ENCODE results near the gene SLC22A23. TPM values are rescaled to one million over a fixed set of nuclear protein-coding genes. Genes with fewer than 3 reads are reported as not detected.

Gene SLC22A23
- total RNA-seq, 1 donor from 2014 or later = 0.05 TPM

GRCh38 chr6:3398165-3398562 lies 58.7 kb downstream of the SLC22A23 start:
- H3K4me1 Mint-ChIP-seq (ENCODE audit: low read depth) = no peaks in the 10 kb centered on the region
- H3K4me3 Mint-ChIP-seq = no peak overlapping the region
- H3K9me3 Mint-ChIP-seq = no peaks in the 10 kb centered on the region
- H3K27ac Mint-ChIP-seq = no peak overlapping the region
- peaks cover 2% of the 10 kb centered on the region for H3K27me3 Mint-ChIP-seq (ENCODE audit: insufficient read depth)
- H3K36me3 Mint-ChIP-seq (ENCODE audit: low read depth) = no peaks in the 10 kb centered on the region
- intact Hi-C loops (cut with micrococcal nuclease) = no loop called here
- no peak for DNase-seq (ENCODE audit: low spot score)

DNA sequence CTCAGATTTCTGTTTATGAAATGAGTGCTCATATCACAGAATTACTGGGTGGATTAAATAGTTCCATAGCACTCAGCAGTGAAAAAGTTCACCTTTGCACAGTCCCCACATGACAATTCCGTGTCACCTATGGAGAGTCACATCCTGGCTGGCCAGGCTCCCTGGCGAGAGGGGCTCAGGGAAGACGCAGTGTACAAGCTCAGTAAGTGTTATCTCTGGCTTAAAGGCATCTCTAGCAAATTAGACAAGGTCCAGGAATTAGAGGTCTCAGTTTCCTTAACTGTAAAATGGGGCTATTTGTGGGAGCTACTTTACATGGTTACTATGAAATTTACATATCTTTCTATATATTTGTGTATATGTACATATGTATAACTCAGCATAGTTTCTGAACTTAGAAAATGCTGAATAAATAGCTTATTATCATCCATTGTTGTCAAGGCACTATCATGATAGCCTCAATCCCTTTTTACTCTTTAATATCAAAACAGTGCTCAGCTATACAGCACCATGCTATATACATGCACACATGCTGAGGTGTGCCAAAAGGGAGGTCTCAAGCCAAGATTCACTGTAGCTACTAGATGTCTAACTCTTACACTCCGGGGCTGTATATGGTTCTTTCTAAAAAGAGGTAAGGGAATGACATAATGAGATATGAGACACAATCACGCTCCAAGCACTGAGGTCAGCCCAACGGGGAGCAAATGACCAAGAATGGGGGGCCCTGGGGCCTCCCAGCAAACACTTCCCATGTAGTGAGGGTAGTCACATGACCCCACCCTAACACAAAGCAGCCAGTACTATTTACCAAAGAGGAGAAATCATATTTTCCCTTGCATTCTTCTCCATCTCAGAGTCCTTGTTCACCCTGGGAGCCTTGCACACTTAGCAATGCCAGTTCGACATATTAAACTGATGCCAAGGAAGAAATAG lies 59.4 kb downstream of the SLC22A23 start:
- no peak overlapping the region for H3K27ac Mint-ChIP-seq
- peaks cover 2% of the 10 kb centered on the region for H3K27me3 Mint-ChIP-seq (ENCODE audit: insufficient read depth)
- H3K9me3 Mint-ChIP-seq = no peaks in the 10 kb centered on the region
- no peaks in the 10 kb centered on the region for H3K4me1 Mint-ChIP-seq (ENCODE audit: low read depth)
- intact Hi-C loops (cut with micrococcal nuclease) = no loop called here
- no peaks in the 10 kb centered on the region for H3K36me3 Mint-ChIP-seq (ENCODE audit: low read depth)
- no peak for DNase-seq (ENCODE audit: low spot score)
- no peak overlapping the region for H3K4me3 Mint-ChIP-seq

GRCh38 chr6:3396503-3397180 lies 60.2 kb downstream of the SLC22A23 start:
- intact Hi-C loops (cut with micrococcal nuclease) = no loop called here
- Mint-ChIP-seq H3K36me3 (ENCODE audit: low read depth) (no peaks in the 10 kb centered on the region), H3K27me3 (ENCODE audit: insufficient read depth) (no peaks in the 10 kb centered on the region), H3K4me1 (ENCODE audit: low read depth) (no peaks in the 10 kb centered on the region), H3K27ac (no peak overlapping the region), H3K9me3 (no peaks in the 10 kb centered on the region), H3K4me3 (no peak overlapping the region)
- DNase-seq (ENCODE audit: low spot score) = no peak

GRCh38 chr6:3394671-3395070 lies 62.2 kb downstream of the SLC22A23 start:
- no peaks in the 10 kb centered on the region for H3K27me3 Mint-ChIP-seq (ENCODE audit: insufficient read depth)
- H3K27ac Mint-ChIP-seq = no peak overlapping the region
- H3K4me1 Mint-ChIP-seq (ENCODE audit: low read depth) = no peaks in the 10 kb centered on the region
- intact Hi-C loops (cut with micrococcal nuclease) = no loop called here
- no peaks in the 10 kb centered on the region for H3K9me3 Mint-ChIP-seq
- no peak for DNase-seq (ENCODE audit: low spot score)
- H3K36me3 Mint-ChIP-seq (ENCODE audit: low read depth) = no peaks in the 10 kb centered on the region
- no peak overlapping the region for H3K4me3 Mint-ChIP-seq

DNA sequence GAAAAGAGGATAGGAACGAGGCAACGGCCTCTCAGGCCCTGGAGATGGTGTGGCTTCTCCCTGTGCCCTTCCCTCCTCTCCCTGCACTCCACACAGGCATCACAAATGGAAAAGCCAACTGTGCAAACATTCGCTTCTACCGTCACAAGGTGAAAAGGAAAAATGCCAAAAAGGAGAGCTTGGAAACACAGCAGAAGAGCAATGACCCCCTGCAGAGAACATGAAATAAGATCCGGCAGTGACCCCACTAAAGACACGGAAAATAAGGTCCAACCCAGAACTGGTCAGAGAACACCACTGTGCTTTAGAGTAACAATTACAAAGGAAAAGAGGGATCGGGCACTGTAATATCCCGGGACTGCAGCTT lies 63.0 kb downstream of the SLC22A23 start:
- Mint-ChIP-seq H3K4me3 (no peak overlapping the region), H3K9me3 (no peaks in the 10 kb centered on the region), H3K36me3 (ENCODE audit: low read depth) (no peaks in the 10 kb centered on the region), H3K27me3 (ENCODE audit: insufficient read depth) (no peaks in the 10 kb centered on the region), H3K4me1 (ENCODE audit: low read depth) (no peaks in the 10 kb centered on the region), H3K27ac (no peak overlapping the region)
- intact Hi-C loops (cut with micrococcal nuclease) = no loop called here
- no peak for DNase-seq (ENCODE audit: low spot score)

DNA sequence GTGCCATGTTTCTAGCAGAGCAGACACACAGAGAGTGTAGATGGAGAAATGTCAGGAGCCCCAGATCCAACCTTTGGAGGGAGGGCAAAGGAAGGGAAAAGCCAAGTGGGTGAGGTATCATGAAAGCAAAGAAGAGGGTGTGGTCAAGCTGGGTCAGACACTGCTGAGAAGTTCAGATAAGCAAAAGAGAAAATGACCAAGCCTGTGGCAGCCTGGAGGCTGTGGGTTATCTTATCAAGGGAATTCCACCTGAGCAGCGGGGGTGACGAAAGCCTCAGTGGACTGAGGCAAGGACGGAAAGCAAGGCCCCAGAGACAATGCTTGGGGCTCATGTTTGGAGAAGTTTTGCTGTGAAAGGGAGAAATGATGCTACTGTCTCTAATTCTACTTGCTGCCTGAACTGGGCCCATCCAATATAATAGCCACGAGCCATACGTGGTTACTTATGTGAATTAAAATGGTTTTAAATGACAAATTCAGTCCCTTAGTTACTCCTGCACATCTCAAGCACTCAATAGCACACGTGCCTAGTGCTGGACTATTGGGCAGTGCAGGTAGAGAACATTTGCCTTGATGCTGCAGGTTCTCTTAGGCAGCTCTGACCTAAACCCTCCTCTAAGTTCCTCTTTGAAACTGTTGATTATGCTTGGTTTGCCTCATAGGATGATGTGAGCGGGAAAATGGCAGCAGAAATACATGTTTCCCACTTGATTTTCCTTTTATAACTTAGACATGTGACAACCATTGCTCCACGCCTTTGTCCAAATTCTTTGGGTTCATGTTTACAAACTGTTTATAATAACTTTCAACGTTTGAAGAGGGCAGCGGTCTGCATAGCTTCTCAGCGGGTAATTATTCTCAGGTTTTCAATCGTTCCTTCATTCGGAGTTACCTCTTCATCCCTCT lies 63.7 kb downstream of the SLC22A23 start:
- DNase-seq (ENCODE audit: low spot score) = no peak
- Mint-ChIP-seq H3K4me1 (ENCODE audit: low read depth) (no peaks in the 10 kb centered on the region), H3K36me3 (ENCODE audit: low read depth) (no peaks in the 10 kb centered on the region), H3K4me3 (no peak overlapping the region), H3K27ac (no peak overlapping the region), H3K27me3 (ENCODE audit: insufficient read depth) (no peaks in the 10 kb centered on the region), H3K9me3 (no peaks in the 10 kb centered on the region)
- intact Hi-C loops (cut with micrococcal nuclease) = no loop called here

GRCh38 chr6:3391902-3392458 lies 64.9 kb downstream of the SLC22A23 start:
- no peak for DNase-seq (ENCODE audit: low spot score)
- Mint-ChIP-seq H3K9me3 (no peaks in the 10 kb centered on the region), H3K4me3 (no peak overlapping the region), H3K36me3 (ENCODE audit: low read depth) (no peaks in the 10 kb centered on the region), H3K27ac (no peak overlapping the region), H3K4me1 (ENCODE audit: low read depth) (no peaks in the 10 kb centered on the region), H3K27me3 (ENCODE audit: insufficient read depth) (no peaks in the 10 kb centered on the region)
- intact Hi-C loops (cut with micrococcal nuclease) = no loop called here

DNA sequence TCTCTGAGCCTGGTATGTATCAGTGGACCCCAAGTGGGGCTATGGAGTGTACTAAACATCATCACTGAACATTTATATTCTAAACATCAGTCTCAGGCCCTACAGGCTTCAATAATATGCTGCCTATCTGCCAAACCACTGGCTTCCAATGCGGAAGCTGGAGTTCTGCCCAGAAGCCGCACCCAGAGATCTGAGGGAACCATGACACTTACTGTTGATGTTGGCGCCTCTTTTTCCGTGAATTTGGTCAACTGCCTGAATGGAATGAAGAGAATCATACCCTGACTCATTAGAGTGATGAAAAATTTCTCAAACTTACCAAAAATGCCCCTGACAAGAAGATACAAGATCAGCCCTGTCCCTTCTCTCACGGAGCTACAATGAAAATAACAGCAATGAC lies 66.2 kb downstream of the SLC22A23 start:
- no peak for DNase-seq (ENCODE audit: low spot score)
- Mint-ChIP-seq H3K4me1 (ENCODE audit: low read depth) (no peaks in the 10 kb centered on the region), H3K27ac (no peak overlapping the region), H3K36me3 (ENCODE audit: low read depth) (no peaks in the 10 kb centered on the region), H3K4me3 (no peak overlapping the region), H3K27me3 (ENCODE audit: insufficient read depth) (peaks cover 2% of the 10 kb centered on the region), H3K9me3 (no peaks in the 10 kb centered on the region)
- intact Hi-C loops (cut with micrococcal nuclease) = no loop called here

DNA sequence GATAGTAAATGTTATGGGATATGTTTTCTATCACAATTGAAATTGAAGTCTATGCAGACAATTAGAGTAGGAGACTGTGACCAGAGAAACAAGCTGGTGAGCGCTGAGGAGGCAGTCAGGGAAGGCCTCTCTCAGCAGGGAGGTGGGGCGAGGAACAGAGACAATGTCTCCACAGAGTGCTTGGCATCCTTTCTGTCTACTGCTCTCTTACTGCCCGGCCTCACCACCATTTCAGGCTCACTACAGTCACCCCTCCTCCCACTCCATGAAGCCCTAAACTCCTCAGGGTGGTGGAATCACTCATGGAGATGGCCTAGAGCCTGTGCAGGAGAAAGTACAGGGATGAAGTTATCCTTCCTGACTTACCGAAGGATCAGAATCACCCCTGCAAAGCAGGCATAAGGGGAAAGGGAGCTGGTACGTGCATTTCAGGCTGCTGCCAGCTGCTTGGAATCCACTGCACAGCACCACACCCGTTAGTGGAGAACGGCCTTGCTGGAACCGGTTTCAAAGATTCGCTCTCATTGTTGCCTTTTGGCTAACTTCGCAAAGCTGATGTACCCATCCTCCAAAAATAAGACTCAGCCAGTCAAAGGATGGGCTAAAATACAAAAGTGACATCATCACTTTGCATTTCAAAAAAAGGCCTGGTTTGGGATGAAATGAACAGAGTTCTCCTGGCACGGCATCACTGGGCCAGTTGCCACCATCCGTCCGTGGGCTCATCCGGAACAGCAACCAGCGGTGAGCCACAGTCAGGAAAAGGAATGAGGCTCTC lies 67.3 kb downstream of the SLC22A23 start:
- no peak for DNase-seq (ENCODE audit: low spot score)
- Mint-ChIP-seq H3K36me3 (ENCODE audit: low read depth) (no peaks in the 10 kb centered on the region), H3K4me3 (no peak overlapping the region), H3K9me3 (no peaks in the 10 kb centered on the region), H3K4me1 (ENCODE audit: low read depth) (no peaks in the 10 kb centered on the region), H3K27ac (no peak overlapping the region), H3K27me3 (ENCODE audit: insufficient read depth) (peaks cover 2% of the 10 kb centered on the region)
- intact Hi-C loops (cut with micrococcal nuclease) = no loop called here

- DNase-seq (ENCODE audit: low spot score) = no peak
- no peak overlapping the region for H3K4me3 Mint-ChIP-seq
- H3K4me1 Mint-ChIP-seq (ENCODE audit: low read depth) = no peaks in the 10 kb centered on the region
- H3K9me3 Mint-ChIP-seq = no peaks in the 10 kb centered on the region
- H3K27ac Mint-ChIP-seq = no peak overlapping the region
- peaks cover 2% of the 10 kb centered on the region for H3K27me3 Mint-ChIP-seq (ENCODE audit: insufficient read depth)
- intact Hi-C loops (cut with micrococcal nuclease) = no loop called here
- no peaks in the 10 kb centered on the region for H3K36me3 Mint-ChIP-seq (ENCODE audit: low read depth)
Measured at GRCh38 chr6:3388786-3389185, 68.1 kb downstream of the SLC22A23 start.

GRCh38 chr6:3386374-3386857 lies 70.4 kb downstream of the SLC22A23 start:
- DNase-seq (ENCODE audit: low spot score) = no peak
- Mint-ChIP-seq H3K27me3 (ENCODE audit: insufficient read depth) (peaks cover 6% of the 10 kb centered on the region), H3K4me3 (no peak overlapping the region), H3K9me3 (no peaks in the 10 kb centered on the region), H3K27ac (no peak overlapping the region), H3K4me1 (ENCODE audit: low read depth) (no peaks in the 10 kb centered on the region), H3K36me3 (ENCODE audit: low read depth) (no peaks in the 10 kb centered on the region)
- intact Hi-C loops (cut with micrococcal nuclease) = no loop called here

DNA sequence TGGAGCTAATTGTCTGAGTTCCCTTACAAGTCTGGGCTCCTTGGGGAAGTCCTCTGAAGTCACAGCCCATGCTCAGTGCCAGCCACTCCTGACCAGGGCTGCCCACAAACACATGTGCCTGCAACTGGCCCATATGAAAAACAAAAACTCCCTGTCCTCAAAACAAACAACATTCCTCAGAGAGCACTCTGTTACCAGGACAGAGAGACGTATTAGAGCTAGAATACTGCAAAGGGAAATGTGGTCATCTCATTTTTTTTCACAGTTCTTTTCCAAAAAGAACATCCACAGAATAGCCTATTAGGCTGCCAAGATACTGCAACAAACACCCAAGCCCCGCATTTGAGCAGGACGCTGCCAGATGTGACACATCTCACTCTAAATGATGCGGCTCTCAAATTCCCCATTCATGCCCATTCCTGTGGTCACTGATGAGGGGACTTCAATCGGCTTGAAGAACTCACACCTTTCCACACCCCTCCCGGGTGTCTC lies 71.1 kb downstream of the SLC22A23 start:
- intact Hi-C loops (cut with micrococcal nuclease) = no loop called here
- Mint-ChIP-seq H3K27me3 (ENCODE audit: insufficient read depth) (peaks cover 6% of the 10 kb centered on the region), H3K36me3 (ENCODE audit: low read depth) (no peaks in the 10 kb centered on the region), H3K4me3 (no peak overlapping the region), H3K9me3 (no peaks in the 10 kb centered on the region), H3K27ac (no peak overlapping the region), H3K4me1 (ENCODE audit: low read depth) (no peaks in the 10 kb centered on the region)
- DNase-seq (ENCODE audit: low spot score) = no peak
